Ovary (tissue), 9 donors: Measurements from ENCODE around the gene ANKLE1. TPM values are rescaled to one million over a fixed set of nuclear protein-coding genes. Genes with fewer than 3 reads are reported as not detected.
A peak's percentile ranks its signal among the peaks of the same experiment; 100 is the strongest.

Experiments used
- DNase-seq, 5 donors: peaks; one replicate each; pipeline ENCODE4 v3.0.0-alpha.2; 2019 to 2020
- H3K27ac ChIP-seq, 2 donors: fragments of 200-600 bp; one replicate each; pipeline versions ENCODE4 v1.5.1 to v1.8.0; 2019 to 2022
- H3K27me3 ChIP-seq: fragments of 200-600 bp; one replicate; pipeline ENCODE4 v1.8.0; 2022
- H3K36me3 ChIP-seq: fragments of 200-600 bp; sonication (generic); one replicate; pipeline ENCODE4 v1.5.1; 2019
- H3K4me1 ChIP-seq: one replicate; pipeline ENCODE4 v1.8.1; 2013; ENCODE audit warnings: mild to moderate bottlenecking, moderate library complexity; ENCODE audit not compliant: insufficient read depth
- H3K4me3 ChIP-seq: fragments of 200-600 bp; sonication (generic); one replicate; pipeline ENCODE4 v1.5.1; 2017
- H3K9me3 ChIP-seq, 2 donors: fragments of 200-600 bp in 1 of 2; sonication (generic) in 1 of 2; one replicate each; pipeline versions ENCODE4 v1.5.1 to v1.8.1; 2013 to 2019; ENCODE audit warnings: mild to moderate bottlenecking in 1 of 2, moderate library complexity in 1 of 2
- EP300 ChIP-seq: sonication (generic); formaldehyde crosslinking; IDR thresholded peaks from one replicate; pipeline ENCODE4 v1.6.1; 2017; ENCODE audit warnings: antibody characterized with exemption
- POLR2A ChIP-seq: fragments of 450-650 bp; IDR thresholded peaks from one replicate; pipeline ENCODE4 v1.6.1; 2017; ENCODE audit warnings: antibody characterized with exemption, mild to moderate bottlenecking, moderate library complexity
- WGBS, 3 donors: extraction: QIAGEN DNeasy Blood & Tissue Kit in 1 of 3; methylation state at CpG; one replicate each; pipeline versions ENCODE4 v1.1.5 to v1.1.7; 2013 to 2017; 5-methylcytosine and 5-hydroxymethylcytosine counted together
- intact Hi-C, 4 donors: fragments of 100-400 bp; cut with DNase I; formaldehyde crosslinking; loops; one replicate each; pipeline versions ENCODE4 v1.11.0 to v1.15.1; 2022 to 2023
- polyA plus RNA-seq, 2 donors: library from polyadenylated mRNA; stranded (reverse); fragments of 200-250 nt in 1 of 2; fragments of 350-450 nt in 1 of 2; fragmentation: Illumina TruSeq in 1 of 2; extraction: RNeasy Lipid Tissue Mini Kit (QIAGEN cat#74804) in 1 of 2; gene quantifications; one replicate each; pipeline ENCODE4 v1.2.3, GENCODE V29; 2013 to 2014
- total RNA-seq, 7 donors: library from RNA; depleted of rRNA in 2 of 7; stranded (reverse); fragments of >200 nt in 2 of 7; fragmentation: NEBNext Ultra II Directional in 3 of 7; extraction: Animal tissue kit (Norgen Biotek cat#: 25700) in 3 of 7; gene quantifications; one replicate each; pipeline versions ENCODE4 v1.1.0 to v1.2.4, GENCODE V29; 2016 to 2023
- TF ChIP-seq, protein P1 (sequence below), 3 donors: fragments of 450-650 bp in 2 of 3; fragments of 200-600 bp in 1 of 3; IDR thresholded peaks; one replicate each; pipeline versions ENCODE4 v1.5.1 to v1.8.0; 2016 to 2022; ENCODE audit warnings: antibody characterized with exemption in 3 of 3, mild to moderate bottlenecking in 1 of 3
- donor health status: DM: no; HTN: no; CAD: no; lungs with moderate emphysema.
- donor health status: DM: no; HTN: no; CAD: no.
- donor health status: Bipolar disorder and iron deficiency.
- donor health status: DM: yes; HTN: yes; CAD: no.
- donor health status: DM: no; HTN: no; CAD: no.
- donor health status: DM: yes; HTN: yes; CAD: no.

ANKLE1 gene
- total and polyA plus RNA-seq, 9 donors: 0.12 to 1.6 (median 0.81) TPM

DNA sequence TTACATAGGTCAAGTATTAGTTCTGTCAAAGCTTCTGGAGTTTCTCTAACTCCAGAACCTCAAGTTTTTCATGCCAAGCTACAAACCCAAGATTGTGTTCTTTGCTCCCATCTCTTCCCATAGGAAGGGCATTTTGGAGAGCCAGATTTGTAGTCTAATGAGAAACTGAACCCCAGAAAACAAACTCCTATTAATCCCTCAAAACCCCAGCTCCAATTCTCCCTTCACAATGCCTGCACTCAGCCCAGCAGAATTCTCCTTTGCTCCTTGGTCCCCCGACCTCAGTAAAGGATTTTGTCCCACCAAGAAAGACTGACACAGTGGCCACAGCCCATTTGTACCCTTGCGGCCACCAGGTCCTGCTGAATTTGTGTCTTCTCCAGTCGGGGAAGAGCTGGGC is 25.6 kb upstream of the ANKLE1 start:
- no peak for TF ChIP-seq EP300
- TF ChIP-seq, protein P1, sequence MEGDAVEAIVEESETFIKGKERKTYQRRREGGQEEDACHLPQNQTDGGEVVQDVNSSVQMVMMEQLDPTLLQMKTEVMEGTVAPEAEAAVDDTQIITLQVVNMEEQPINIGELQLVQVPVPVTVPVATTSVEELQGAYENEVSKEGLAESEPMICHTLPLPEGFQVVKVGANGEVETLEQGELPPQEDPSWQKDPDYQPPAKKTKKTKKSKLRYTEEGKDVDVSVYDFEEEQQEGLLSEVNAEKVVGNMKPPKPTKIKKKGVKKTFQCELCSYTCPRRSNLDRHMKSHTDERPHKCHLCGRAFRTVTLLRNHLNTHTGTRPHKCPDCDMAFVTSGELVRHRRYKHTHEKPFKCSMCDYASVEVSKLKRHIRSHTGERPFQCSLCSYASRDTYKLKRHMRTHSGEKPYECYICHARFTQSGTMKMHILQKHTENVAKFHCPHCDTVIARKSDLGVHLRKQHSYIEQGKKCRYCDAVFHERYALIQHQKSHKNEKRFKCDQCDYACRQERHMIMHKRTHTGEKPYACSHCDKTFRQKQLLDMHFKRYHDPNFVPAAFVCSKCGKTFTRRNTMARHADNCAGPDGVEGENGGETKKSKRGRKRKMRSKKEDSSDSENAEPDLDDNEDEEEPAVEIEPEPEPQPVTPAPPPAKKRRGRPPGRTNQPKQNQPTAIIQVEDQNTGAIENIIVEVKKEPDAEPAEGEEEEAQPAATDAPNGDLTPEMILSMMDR (IDR thresholded peaks at IDR 0.05): no peak
- TF ChIP-seq POLR2A: no peak
- H3K9me3 ChIP-seq: no peaks in the 10 kb centered on the region
- no peak for DNase-seq
- H3K36me3 ChIP-seq: no peaks in the 10 kb centered on the region
- 72 to 76% (median 73%) methylated on average over 3 of the region's 3 CpGs for WGBS, 3 donors
- no peaks in the 10 kb centered on the region for H3K4me1 ChIP-seq
- no peak overlapping the region for H3K27ac ChIP-seq
- no peak overlapping the region for H3K4me3 ChIP-seq
- H3K27me3 ChIP-seq: no peaks in the 10 kb centered on the region
- intact Hi-C loops: no loop called here

DNA sequence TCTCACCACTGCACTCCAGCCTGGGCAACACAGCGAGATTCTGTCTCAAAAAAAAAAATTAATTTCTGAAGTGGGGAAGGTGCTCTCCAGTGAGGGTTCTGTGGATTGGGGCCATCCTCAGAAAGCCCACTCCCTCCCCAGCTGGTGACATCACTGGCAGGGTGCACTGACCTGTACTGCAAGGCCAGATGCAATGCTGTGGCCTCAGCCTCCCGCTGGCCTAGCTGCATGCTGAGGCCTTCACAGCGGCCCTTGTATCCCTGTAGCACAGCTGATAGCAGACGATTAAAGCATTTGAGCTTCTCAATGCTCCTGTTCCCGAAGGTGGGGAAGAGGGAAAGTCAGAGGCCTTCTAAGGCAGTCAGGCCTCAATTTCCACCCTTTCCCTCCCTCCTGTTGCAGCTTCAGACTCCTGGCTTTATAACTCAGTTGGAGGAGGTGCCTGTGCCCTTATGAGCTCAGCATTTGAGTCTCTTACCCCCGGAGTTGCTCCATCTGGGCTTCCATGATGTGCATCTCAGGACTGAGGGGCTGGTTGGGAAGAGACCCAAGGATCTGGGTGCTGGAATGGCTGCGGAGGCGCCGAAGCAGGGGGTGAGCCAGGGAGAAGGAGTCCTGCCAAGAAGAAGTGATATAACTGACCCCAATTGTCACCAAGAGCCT is 22.5 kb upstream of the ANKLE1 start:
- intact Hi-C loops: no loop called here
- WGBS, 3 donors: 88 to 92% (median 91%) methylated on average over 9 of the region's 9 CpGs
- no peaks in the 10 kb centered on the region for H3K9me3 ChIP-seq
- DNase-seq: no peak
- no peak for TF ChIP-seq POLR2A
- TF ChIP-seq, protein P1 (IDR thresholded peaks at IDR 0.05): no peak
- no peak for TF ChIP-seq EP300
- H3K4me3 ChIP-seq: no peak overlapping the region
- H3K36me3 ChIP-seq: no peaks in the 10 kb centered on the region
- H3K27me3 ChIP-seq: no peaks in the 10 kb centered on the region
- no peak overlapping the region for H3K27ac ChIP-seq
- no peaks in the 10 kb centered on the region for H3K4me1 ChIP-seq

DNA sequence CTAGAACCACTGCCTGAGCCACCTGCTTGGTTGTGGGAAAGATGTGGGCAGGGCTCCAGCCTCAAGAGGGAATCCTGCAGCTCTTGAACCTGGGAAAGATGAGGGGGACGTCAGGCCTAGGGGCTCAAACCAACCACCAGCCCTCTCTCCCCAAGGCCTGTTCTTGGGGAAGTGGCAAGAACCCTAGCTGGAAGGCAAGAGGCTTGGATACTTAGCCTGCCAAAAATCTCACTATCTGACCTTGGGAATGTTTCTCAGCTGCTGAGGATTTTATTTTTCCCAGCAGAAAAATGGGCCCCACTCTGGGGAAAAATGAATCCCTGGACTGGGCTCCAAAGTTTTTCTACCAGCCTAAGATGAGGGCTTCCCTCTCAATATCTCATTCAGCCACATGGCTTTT is 21.8 kb upstream of the ANKLE1 start:
- 14 to 58% (median 43%) methylated on average over 1 of the region's 1 CpG for WGBS, 3 donors
- DNase-seq: no peak

DNA sequence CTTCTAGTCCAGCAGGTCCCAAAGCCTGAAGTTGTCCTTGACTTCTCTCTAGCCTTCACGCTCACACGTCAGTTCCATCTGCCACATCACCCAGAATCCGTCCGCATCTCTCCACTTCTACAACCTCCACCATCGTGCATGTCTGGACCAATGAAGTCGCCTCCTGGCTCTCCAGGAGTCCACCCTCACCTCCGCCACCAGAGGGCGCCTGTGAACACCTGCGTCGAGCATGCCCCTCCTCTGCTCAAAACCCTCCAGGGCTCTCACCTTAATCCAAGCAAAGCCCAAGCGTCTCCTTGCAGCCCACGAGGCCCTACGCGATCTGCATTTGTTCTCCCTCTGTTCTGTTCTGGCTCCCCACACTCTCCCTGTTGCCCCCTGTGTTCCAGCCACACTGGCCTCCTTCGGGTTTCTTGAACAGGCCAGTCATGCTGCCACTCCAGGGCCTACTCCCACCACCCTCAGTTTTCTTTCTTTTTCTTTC is 20.8 kb upstream of the ANKLE1 start:
- H3K4me1 ChIP-seq: no peaks in the 10 kb centered on the region
- WGBS, 3 donors: 18 to 23% (median 19%) methylated on average over 15 of the region's 15 CpGs
- no peak for TF ChIP-seq EP300
- no peak for TF ChIP-seq POLR2A
- TF ChIP-seq, protein P1 (IDR thresholded peaks at IDR 0.05): peak; percentile 48 to 77 (median 63)
- no peak overlapping the region for H3K27ac ChIP-seq
- H3K27me3 ChIP-seq: no peaks in the 10 kb centered on the region
- intact Hi-C loops: no loop called here
- H3K4me3 ChIP-seq: no peak overlapping the region
- no peaks in the 10 kb centered on the region for H3K9me3 ChIP-seq
- DNase-seq: peak; percentile 56 to 80 (median 78)
- no peaks in the 10 kb centered on the region for H3K36me3 ChIP-seq

More for the DNA sequence above, 21.8 kb upstream of the ANKLE1 start:
- Histone ChIP-seq H3K4me1 (no peaks in the 10 kb centered on the region), H3K27me3 (no peaks in the 10 kb centered on the region), H3K4me3 (no peak overlapping the region), H3K36me3 (no peaks in the 10 kb centered on the region), H3K27ac (no peak overlapping the region), H3K9me3 (no peaks in the 10 kb centered on the region)
- TF ChIP-seq EP300 (no peak), POLR2A (no peak)
- TF ChIP-seq, protein P1 (IDR thresholded peaks at IDR 0.05): no peak
- intact Hi-C loops: no loop called here
